Measurements from ENCODE around the gene PNMA8C.
"Not testable (repeated sequence)": the region's sequence is repeated elsewhere in the genome, so short reads cannot be mapped to it uniquely, and the experiment has no call there.

PNMA8C gene

GRCh38 chr19:46411088-46411924 is 17.4 kb downstream of the PNMA8C start:
- DNase-seq = no peak

GRCh38 chr19:46410205-46411087 is 18.3 kb downstream of the PNMA8C start:
- no peak for DNase-seq

- no peak for DNase-seq
Measured at GRCh38 chr19:46409191-46409590, 19.5 kb downstream of the PNMA8C start.

- DNase-seq = no peak
Measured at GRCh38 chr19:46408664-46409039, 20.1 kb downstream of the PNMA8C start.

GRCh38 chr19:46407856-46408663 is 20.7 kb downstream of the PNMA8C start:
- no peak for DNase-seq

- no peak for DNase-seq
Measured at GRCh38 chr19:46406976-46407375, 21.8 kb downstream of the PNMA8C start.

GRCh38 chr19:46404753-46405468 is 23.8 kb downstream of the PNMA8C start:
- DNase-seq = no peak

- DNase-seq = no peak
Measured at GRCh38 chr19:46404055-46404752, 24.5 kb downstream of the PNMA8C start.

- no peak for DNase-seq
Measured at GRCh38 chr19:46402725-46403124, 26.0 kb downstream of the PNMA8C start.

- DNase-seq = not testable (repeated sequence)
Measured at GRCh38 chr19:46397801-46398479, 30.8 kb downstream of the PNMA8C start.

- DNase-seq = no peak
Measured at GRCh38 chr19:46394402-46394797, 34.3 kb downstream of the PNMA8C start.

GRCh38 chr19:46393456-46394401 is 35.0 kb downstream of the PNMA8C start:
- no peak for DNase-seq

GRCh38 chr19:46392837-46393236 is 35.9 kb downstream of the PNMA8C start:
- no peak for DNase-seq

GRCh38 chr19:46392252-46392801 is 36.4 kb downstream of the PNMA8C start:
- no peak for DNase-seq

- no peak for DNase-seq
Measured at GRCh38 chr19:46391296-46392251, 37.2 kb downstream of the PNMA8C start.

- DNase-seq = no peak
Measured at GRCh38 chr19:46390866-46391265, 37.9 kb downstream of the PNMA8C start.

GRCh38 chr19:46390121-46390858 is 38.4 kb downstream of the PNMA8C start:
- no peak for DNase-seq
